Dermis lymphatic vessel endothelial cell (primary cell): ENCODE measurements around the gene SRPK3. TPM values are rescaled to one million over a fixed set of nuclear protein-coding genes. Genes with fewer than 3 reads are reported as not detected.

ENCODE experiments used
- total RNA-seq: library from RNA; depleted of rRNA; stranded (reverse); fragments of >200 nt; gene quantifications from 2 replicates; pipeline ENCODE4 v1.2.1, GENCODE V29; 2014

SRPK3 gene, protein sequence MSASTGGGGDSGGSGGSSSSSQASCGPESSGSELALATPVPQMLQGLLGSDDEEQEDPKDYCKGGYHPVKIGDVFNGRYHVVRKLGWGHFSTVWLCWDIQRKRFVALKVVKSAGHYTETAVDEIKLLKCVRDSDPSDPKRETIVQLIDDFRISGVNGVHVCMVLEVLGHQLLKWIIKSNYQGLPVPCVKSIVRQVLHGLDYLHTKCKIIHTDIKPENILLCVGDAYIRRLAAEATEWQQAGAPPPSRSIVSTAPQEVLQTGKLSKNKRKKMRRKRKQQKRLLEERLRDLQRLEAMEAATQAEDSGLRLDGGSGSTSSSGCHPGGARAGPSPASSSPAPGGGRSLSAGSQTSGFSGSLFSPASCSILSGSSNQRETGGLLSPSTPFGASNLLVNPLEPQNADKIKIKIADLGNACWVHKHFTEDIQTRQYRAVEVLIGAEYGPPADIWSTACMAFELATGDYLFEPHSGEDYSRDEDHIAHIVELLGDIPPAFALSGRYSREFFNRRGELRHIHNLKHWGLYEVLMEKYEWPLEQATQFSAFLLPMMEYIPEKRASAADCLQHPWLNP
- total RNA-seq = 0.43 and 1.3 TPM in 2 replicates

DNA sequence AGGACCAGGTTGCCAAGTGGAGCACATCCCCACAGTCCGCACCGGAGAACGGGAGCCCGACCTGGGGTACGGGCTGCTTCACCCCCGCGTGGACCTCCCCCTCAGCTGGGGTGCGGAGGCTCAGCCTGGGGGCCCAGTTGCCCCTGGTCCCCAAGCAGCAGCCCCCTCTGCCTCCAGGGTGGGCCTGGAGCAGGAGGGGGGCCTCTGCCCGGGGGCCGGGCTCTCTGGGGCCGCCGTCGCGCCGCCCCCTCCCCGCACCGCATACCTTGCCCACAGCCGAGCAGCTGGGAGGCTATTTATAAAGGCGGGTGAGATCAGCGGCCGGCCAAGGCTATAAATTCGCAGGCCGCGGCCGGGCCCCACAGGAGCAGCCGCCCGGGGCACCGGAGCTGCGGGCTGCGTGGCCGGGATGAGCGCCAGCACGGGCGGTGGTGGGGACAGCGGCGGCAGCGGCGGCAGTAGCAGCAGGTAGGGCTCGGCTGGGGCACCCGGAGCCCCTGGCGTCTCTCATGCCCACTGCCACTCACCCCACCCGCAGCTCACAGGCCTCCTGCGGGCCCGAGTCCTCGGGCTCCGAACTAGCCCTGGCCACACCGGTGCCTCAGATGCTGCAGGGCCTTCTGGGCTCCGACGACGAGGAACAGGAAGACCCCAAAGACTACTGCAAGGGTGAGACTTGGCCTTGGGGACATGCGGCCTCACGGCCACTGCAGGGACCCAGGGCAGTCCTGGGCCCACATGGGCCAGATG, at the start of gene SRPK3:
Gene SRPK3 (plus strand): TSS at position 364 of the 750 bp plus-strand sequence. CDS start 46 bp downstream, at position 410.

DNA sequence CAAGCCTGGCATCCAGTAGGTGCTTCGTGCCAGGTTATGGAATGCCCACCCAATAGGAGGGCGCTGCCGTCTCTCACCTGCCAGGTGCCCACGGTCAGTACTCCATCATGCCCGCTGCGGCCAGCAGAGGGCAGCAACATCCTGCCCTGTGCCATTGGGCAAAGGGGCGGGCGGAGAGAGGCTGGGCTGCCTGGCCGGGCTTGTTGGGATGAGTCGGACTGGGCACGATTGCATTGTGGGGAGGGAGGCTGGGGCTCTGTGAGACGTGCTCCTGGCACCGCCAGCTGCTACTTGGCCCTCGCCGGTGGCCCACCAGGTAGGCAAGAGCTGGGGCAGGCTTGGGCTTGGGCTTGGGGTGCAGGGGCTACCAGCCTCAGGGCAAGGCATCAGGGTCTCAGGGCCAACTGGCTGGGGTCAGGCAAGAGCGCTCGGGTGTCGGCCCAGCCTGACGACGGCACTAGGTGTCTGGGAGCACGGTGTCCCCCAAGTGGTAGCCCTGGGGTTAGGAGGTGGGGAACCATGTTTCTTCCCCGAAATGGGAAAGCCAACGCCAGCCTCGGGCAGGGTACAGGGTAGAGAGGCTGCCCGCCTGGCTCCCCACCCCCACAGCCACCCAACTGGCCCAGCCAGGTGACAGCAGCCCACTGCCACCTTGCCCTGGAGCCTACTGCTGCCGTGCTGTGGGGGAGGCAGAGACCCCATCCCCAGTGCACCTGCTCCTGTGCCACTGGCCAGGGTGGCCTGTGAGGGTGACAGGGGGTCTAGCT, 16.7 kb upstream of the SRPK3 start, which contains the start of gene PLXNB3:
Gene PLXNB3 (plus strand): TSS at position 261 of the 767 bp plus-strand sequence. CDS start 1,287 bp downstream, outside the sequence.

DNA sequence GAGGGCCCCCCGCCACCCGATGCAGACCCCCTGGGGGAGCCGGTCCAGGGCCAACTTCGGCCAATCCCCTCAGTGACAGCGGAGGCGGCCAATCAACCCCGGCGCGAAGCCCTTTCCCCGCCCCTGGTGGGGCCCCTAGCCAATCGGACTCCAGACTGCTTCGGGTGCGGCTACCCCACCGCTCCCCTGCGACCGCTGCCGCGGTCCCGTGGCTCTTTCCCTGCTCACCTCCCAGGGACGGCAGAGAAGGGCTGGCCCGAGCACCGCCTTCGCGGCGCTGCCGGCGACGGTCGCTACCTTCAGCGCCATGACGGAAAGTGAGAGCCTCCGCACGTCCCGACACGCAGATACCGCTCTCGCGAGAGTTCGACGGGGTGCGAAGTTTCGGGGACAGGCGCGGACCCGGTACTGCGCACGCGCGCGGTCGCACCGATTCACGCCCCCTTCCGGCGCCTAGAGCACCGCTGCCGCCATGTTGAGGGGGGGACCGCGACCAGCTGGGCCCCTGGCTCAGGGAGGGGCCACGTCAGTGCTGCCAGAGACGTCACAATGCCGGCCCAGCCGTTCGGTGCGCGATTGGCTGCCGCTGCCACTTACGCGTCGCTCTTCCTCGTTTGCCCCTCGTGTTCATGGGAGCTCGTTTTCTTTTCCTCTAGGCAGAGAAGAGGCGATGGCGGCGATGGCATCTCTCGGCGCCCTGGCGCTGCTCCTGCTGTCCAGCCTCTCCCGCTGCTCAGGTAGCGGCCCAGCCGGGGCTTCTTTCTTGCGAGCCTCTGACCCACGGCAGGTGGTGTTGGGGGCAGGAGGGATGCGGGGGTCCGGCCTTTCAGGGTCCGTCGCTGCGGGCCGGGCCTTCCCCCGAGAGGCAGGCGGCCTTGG, 13.4 kb downstream of the SRPK3 start, which contains the start of the genes IDH3G and SSR4:
Gene IDH3G (minus strand): TSS at position 358 of the 879 bp plus-strand sequence. CDS start 49 bp downstream, at position 309.
Gene SSR4 (plus strand): TSS at position 651 of the 879 bp plus-strand sequence. CDS start 20 bp downstream, at position 671.

DNA sequence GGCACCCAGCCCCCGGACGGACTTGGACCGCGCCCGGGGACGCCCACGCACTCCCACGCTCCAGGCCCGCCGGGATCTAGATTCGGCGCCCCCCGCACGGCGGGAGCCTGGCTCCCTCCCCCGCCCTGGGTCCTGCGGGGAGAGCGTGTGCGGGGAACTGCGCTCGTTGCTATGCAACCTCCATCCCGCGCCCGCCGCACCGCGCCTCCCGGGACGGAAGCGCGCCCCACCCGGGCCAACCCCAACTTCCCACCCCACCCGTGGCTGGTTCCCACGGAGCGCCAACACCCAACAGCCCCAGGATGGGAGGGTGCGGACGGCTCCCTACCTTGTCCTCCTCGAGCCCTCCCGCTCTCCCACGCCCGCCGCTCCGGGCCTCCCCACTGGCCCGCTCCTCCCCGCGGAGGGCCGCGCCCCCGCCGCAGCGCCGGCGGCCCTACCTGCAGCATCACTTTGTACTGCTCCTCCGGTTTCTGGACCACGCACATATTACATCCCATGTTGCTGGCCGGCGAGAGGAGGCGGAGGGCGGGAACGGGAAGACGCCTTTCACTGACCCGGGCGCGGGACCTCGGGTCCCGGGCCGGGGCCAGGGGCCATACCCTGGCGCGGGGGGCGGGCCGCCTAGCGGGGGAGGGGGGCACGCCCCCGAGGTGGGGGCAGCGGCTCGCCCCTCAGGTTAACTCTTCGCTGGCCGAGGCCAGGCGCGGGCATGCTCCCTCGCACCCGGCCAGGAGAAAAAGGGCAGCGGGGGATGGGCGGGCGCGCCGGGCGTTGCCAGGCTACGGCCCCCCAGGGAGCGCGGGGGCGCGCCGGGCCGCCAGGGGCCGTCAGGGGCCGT, 49.2 kb downstream of the SRPK3 start, which contains the start of gene PDZD4:
Gene PDZD4 (minus strand): TSS at position 746 of the 841 bp plus-strand sequence. CDS start 246 bp downstream, at position 500.

Other genes with a start within 250 kb of the SRPK3 start
- gene CCNQ, start 181.9 kb upstream of the SRPK3 start, total RNA-seq = 32.1 and 36.3 TPM in 2 replicates
- gene DUSP9, start 133.8 kb upstream of the SRPK3 start, total RNA-seq = 0.09 TPM in 1 of 2 replicates, not detected in the other
- gene PNCK, start 107.2 kb upstream of the SRPK3 start, total RNA-seq = not detected in 2 replicates
- gene SLC6A8, start 93.1 kb upstream of the SRPK3 start, total RNA-seq = 3.1 and 7.4 TPM in 2 replicates
- gene BCAP31, start 56.7 kb upstream of the SRPK3 start, total RNA-seq = 362 and 467 TPM in 2 replicates
- gene ABCD1, start 56.2 kb upstream of the SRPK3 start, total RNA-seq = 6.0 and 7.7 TPM in 2 replicates
- gene PLXNB3, start 16.8 kb upstream of the SRPK3 start, total RNA-seq = 2.4 and 3.1 TPM in 2 replicates
- gene IDH3G, start 13.3 kb downstream of the SRPK3 start, total RNA-seq = 34.8 and 39.1 TPM in 2 replicates
- 133 and 187 TPM in 2 replicates for gene SSR4, start 13.6 kb downstream of the SRPK3 start, total RNA-seq
- 0.33 and 0.43 TPM in 2 replicates for gene PDZD4, start 49.5 kb downstream of the SRPK3 start, total RNA-seq
- 0.26 and 1.1 TPM in 2 replicates for gene L1CAM, start 105.1 kb downstream of the SRPK3 start, total RNA-seq
- gene AVPR2, start 123.6 kb downstream of the SRPK3 start, total RNA-seq = 2.1 and 3.5 TPM in 2 replicates
- gene ARHGAP4, start 145.2 kb downstream of the SRPK3 start, total RNA-seq = 3.7 and 4.8 TPM in 2 replicates
- gene NAA10, start 154.0 kb downstream of the SRPK3 start, total RNA-seq = 37.6 and 48.4 TPM in 2 replicates
- 29.9 and 44.2 TPM in 2 replicates for gene RENBP, start 163.6 kb downstream of the SRPK3 start, total RNA-seq
- gene HCFC1, start 190.8 kb downstream of the SRPK3 start, total RNA-seq = 10.7 and 11.0 TPM in 2 replicates
- 6.4 TPM in 2 replicates for gene TMEM187, start 191.7 kb downstream of the SRPK3 start, total RNA-seq
- gene IRAK1, start 238.9 kb downstream of the SRPK3 start, total RNA-seq = 40.0 and 54.2 TPM in 2 replicates